HepG2 (cell line): ENCODE data around the gene TEKT5. TPM values are rescaled to one million over a fixed set of nuclear protein-coding genes. Genes with fewer than 3 reads are reported as not detected.

Source experiments
- ATF1 ChIP-seq: IDR thresholded peaks from 2 replicates; pipeline ENCODE4 v1.6.1; 2016; ENCODE audit warnings: mild to moderate bottlenecking, control low read depth
- ATF3 ChIP-seq: sonication (generic); formaldehyde crosslinking; IDR thresholded peaks from 2 replicates; pipeline ENCODE4 v1.4.0; 2020; ENCODE audit warnings: missing genetic modification reagents
- CREB1 ChIP-seq, 2 experiments: fragments of 450-650 bp in 1 of 2; IDR thresholded peaks; 2 replicates each; pipeline ENCODE4 v1.6.1; 2016 to 2017; ENCODE audit warnings: control low read depth in 1 of 2, mild to moderate bottlenecking in 1 of 2, missing compliant biosample characterization in 1 of 2, missing genetic modification characterization in 1 of 2
- CREB3 ChIP-seq: sonication (generic); formaldehyde crosslinking; IDR thresholded peaks from 2 replicates; pipeline ENCODE4 v1.5.0; 2020; ENCODE audit warnings: missing genetic modification reagents
- HNRNPLL ChIP-seq: fragments of 200-400 bp; formaldehyde crosslinking; IDR thresholded peaks from 2 replicates; pipeline ENCODE4 v1.6.1; 2017; ENCODE audit warnings: mild to moderate bottlenecking, low read depth, low read length; ENCODE audit not compliant: poor library complexity, severe bottlenecking
- KLF15 ChIP-seq: sonication (generic); formaldehyde crosslinking; IDR thresholded peaks from 2 replicates; pipeline ENCODE4 v1.8.1; 2023; ENCODE audit warnings: borderline replicate concordance, mild to moderate bottlenecking, inconsistent platforms, missing genetic modification reagents, mixed read lengths
- MAZ ChIP-seq, 2 experiments: sonication (generic) in 1 of 2; formaldehyde crosslinking in 1 of 2; IDR thresholded peaks; 2 replicates each; pipeline versions ENCODE4 v1.5.0 to v1.6.1; 2012 to 2020; ENCODE audit warnings: low read depth in 2 of 2, mild to moderate bottlenecking in 2 of 2, borderline replicate concordance in 1 of 2, improper control_type of control experiment in 1 of 2, low read length in 1 of 2, missing genetic modification reagents in 1 of 2, moderate library complexity in 1 of 2
- NFE2 ChIP-seq: sonication (generic); formaldehyde crosslinking; IDR thresholded peaks from 2 replicates; pipeline ENCODE4 v1.4.0; 2020; ENCODE audit warnings: missing genetic modification reagents
- SMAD1 ChIP-seq: sonication (generic); formaldehyde crosslinking; IDR thresholded peaks from 2 replicates; pipeline ENCODE4 v1.4.0; 2020; ENCODE audit warnings: missing genetic modification reagents, low read depth, mild to moderate bottlenecking, borderline replicate concordance
- THAP9 ChIP-seq: sonication (generic); formaldehyde crosslinking; IDR thresholded peaks from 2 replicates; pipeline ENCODE4; 2020; ENCODE audit warnings: missing genetic modification reagents, mild to moderate bottlenecking, borderline replicate concordance
- ZNF446 ChIP-seq: sonication (generic); formaldehyde crosslinking; IDR thresholded peaks from 2 replicates; pipeline ENCODE4 v1.5.0; 2020; ENCODE audit warnings: mild to moderate bottlenecking, missing genetic modification reagents
- ZNF597 ChIP-seq: sonication (generic); formaldehyde crosslinking; IDR thresholded peaks from 2 replicates; pipeline ENCODE4 v1.5.0; 2020; ENCODE audit warnings: missing genetic modification reagents
- ZNF598 ChIP-seq: sonication (generic); formaldehyde crosslinking; IDR thresholded peaks from 2 replicates; pipeline ENCODE4 v1.5.1; 2020; ENCODE audit warnings: mild to moderate bottlenecking, missing genetic modification reagents, borderline replicate concordance
- ZNF687 ChIP-seq: sonication (generic); formaldehyde crosslinking; IDR thresholded peaks from 2 replicates; pipeline ENCODE4 v1.5.1; 2020; ENCODE audit warnings: mild to moderate bottlenecking, missing genetic modification reagents, moderate library complexity
- polyA plus RNA-seq, 8 experiments: library from polyadenylated mRNA; depleted of rRNA in 3 of 8; stranded (reverse) in 7 of 8; unstranded in 1 of 8; fragments of >200 nt; fragmentation: Illumina TruSeq in 4 of 8; extraction: Trizol in 4 of 8; gene quantifications; 2 replicates each; pipeline versions ENCODE4 v1.2.1 to v1.2.3, GENCODE V29; 2011 to 2016; ENCODE audit warnings: low read depth in 4 of 8, missing spikeins in 1 of 8, mixed read lengths in 1 of 8; ENCODE audit not compliant: insufficient read depth in 1 of 8
- total RNA-seq, 5 experiments: library from RNA; depleted of rRNA; stranded (reverse); fragments of >200 nt; fragmentation: Illumina TruSeq; extraction: Trizol; gene quantifications; 2 replicates each; pipeline ENCODE4 v1.2.3, GENCODE V29; 2016; ENCODE audit warnings: low read depth in 1 of 5

Gene TEKT5
- total and polyA plus RNA-seq, 2 of the 13 experiments (the other 11 are each of a cell fraction or from before 2014, with no cell fraction given): 0.16 TPM; not detected in 1

GRCh38 chr16:10728003-10728887 lies 33.5 kb upstream of the TEKT5 start (continued):
- TF ChIP-seq ZNF446 (CRISPR knock-in tag): no peak
- peak; percentile 38; the same call in 1 of the 2 replicates for TF ChIP-seq THAP9
- no peak for TF ChIP-seq ZNF597
- no peak for TF ChIP-seq MAZ (IDR thresholded peaks at IDR 0.05; ENCODE audit: borderline replicate concordance, low read depth, low read length)
- no peak; the same call in 1 of the 2 replicates for TF ChIP-seq MAZ (CRISPR knock-in tag; IDR thresholded peaks at IDR 0.05; ENCODE audit: low read depth)
- no peak for TF ChIP-seq ATF3
- TF ChIP-seq NFE2: no peak
- TF ChIP-seq ZNF687 (CRISPR knock-in tag): peak; percentile 78
- peak; percentile 79; the same call in 1 of the 2 replicates for TF ChIP-seq ZNF598 (CRISPR knock-in tag)
- peak; percentile 70; the same call in 1 of the 2 replicates for TF ChIP-seq SMAD1 (CRISPR knock-in tag)
- TF ChIP-seq KLF15 (CRISPR knock-in tag): no peak
- TF ChIP-seq HNRNPLL: no peak
- no peak for TF ChIP-seq ATF1
- TF ChIP-seq CREB3 (CRISPR knock-in tag): no peak
- no peak for TF ChIP-seq CREB1 (IDR thresholded peaks at IDR 0.05)
- TF ChIP-seq CREB1 (CRISPR knock-in tag; IDR thresholded peaks at IDR 0.05): no peak
